HG02642 (cell line): ENCODE data around the gene TEKT3.

Experiments
- ATAC-seq: cut with Tn5 transposase; IDR thresholded peaks from one replicate; pipeline ENCODE4 v1.9.1; 2021; ENCODE audit warnings: mild to moderate bottlenecking; ENCODE audit not compliant: unreplicated experiment, poor library complexity

The TEKT3 gene

DNA sequence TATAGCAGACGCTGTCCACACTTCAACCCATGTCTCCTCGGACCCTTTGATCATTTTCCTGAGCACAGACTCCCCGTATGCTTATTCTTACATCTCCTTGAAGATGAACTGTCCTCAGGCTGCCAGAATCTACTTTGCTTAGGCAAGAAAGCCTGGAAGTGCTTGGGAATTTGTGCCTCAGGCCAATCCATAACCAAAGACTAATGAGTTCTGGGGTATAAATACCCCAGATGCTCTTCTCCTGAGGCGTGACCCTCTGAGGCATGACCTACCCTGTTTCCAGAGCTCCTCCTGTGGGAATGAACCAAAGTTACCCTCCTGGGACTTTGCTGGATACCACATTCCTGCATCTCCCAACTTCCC is 10.1 kb upstream of the TEKT3 start:
- ATAC-seq: no peak

DNA sequence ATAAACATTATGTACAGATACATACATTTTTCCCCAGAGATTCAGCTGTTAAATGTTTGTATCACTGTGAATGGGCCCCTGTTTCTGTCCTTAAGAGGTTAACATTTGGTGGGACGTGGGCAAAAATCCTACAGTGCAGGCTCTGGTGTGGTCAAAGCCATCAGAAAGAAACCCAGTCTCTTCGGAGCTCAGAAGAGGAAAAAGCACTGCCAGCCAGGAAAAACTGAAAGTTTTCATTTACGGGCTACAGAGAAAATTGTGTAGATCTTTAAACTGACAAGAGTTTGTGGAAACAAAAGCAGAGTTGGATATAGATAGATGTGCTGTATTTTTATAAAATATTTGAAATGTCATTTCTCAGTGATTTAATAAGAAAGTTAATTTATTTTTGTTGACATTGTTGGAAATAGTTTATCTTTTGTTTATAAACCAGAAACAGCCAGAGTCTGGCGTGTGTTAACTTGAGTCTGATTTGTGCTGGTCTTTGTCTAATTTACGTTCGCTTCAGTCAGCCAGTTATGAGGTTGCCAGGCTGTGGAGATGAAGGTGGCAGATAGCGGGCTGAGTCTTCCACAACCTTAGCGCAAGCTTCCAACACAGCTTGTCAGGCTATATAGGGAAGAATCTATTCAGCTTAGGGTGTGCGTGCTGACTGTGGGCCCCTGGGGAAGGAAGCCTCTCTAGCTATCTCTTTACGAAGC is 9.5 kb upstream of the TEKT3 start:
- ATAC-seq: no peak

DNA sequence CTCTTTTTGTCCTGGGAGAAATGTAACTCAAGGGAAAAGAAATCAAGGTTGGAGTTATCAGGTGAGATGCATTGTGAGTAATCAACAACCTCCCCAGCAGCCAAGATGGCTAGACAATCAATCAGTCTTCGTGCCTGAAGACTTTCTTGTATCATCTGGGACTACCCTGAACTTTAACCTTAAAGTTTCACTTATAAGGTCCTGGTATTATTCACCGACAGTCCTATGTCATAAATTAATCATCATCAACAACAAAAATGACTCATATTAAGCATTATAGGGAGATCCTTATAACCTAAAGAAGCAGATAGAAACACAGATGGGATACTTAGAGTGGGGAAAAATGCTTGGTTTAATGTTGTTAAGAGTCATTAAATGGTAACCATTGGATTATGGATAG is 7.7 kb upstream of the TEKT3 start:
- no peak for ATAC-seq

DNA sequence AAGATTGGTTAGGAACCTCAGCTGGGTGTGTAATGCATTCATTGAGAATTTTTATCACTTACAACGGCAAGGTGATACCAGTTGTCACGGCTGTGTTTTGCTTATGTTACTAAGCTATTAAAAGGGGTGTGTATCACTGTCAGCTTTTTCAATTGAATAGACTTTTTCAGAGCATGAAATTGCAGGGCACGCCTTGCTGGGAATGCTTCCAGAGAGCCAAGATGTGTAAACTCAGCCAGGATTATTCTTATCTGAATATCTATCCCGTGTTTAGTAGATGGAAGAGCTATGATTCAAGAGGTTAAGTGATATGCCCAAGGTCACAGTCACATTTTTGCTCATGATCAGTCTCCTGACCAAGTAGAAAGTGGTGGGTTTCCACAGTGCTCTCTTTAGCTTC is 6.6 kb upstream of the TEKT3 start:
- ATAC-seq: no peak

DNA sequence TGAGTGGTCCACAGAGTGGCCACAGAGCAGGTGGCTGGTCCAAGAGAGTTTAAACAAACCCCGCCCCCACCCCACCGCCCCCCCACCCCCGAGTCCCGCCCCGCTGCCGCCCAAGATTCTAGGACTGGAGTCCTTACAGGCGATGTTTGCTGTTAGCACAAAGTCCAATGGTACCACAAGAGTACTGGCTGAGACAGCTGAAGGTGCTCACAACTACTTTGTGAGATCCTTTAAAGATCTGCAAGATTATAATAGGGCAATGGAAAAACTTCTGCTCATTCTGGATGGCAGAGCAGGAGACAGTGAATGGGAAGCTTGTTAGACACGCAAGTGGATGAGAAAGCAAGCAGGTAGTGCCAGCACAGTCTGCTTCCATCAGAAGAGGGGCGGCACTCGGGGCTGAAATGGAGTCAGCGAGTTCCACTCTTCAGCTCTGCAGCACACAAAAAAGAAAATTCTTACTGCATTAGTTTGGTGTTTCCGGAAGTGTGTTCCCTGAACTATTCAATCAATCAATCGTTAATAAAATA is 4.7 kb upstream of the TEKT3 start:
- no peak for ATAC-seq

DNA sequence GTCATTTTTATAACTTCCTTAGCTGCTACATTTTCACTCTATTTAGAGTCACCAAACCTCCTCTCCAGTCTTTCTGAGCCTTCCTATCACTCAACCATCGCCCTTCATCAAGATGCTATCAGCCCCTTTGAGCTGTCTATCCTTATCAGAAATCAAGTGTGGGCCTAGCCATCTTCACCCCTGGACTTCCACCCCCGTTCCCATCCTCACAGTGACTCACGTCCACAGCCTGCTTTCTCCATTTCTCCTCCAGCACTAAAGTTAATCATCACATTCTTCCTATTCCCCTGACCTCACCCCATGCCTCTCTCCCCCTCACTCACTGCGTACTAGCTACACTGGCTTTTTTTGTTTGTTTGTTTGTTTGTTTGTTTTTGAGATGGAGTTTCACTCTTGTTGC is 2.4 kb upstream of the TEKT3 start:
- ATAC-seq: no peak

DNA sequence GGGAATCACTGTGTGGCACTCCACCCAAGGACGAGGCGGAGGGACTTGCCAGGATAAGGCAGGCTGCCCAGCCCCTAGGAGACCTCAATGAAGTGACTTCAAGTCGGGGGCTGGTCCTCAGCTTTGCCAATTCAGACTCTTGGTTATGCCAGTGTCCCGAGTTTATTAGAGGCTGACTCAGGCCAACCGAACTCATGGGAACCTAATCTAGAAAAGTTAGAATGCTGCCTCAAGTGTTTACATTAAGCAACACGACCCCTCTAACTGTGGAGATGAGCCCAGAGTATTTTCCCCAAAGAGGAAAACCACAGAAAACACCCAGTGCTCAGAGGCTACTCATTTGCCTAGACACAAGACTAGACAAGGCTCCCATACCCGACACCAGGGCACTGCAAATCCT is 1.1 kb upstream of the TEKT3 start:
- ATAC-seq: no peak

DNA sequence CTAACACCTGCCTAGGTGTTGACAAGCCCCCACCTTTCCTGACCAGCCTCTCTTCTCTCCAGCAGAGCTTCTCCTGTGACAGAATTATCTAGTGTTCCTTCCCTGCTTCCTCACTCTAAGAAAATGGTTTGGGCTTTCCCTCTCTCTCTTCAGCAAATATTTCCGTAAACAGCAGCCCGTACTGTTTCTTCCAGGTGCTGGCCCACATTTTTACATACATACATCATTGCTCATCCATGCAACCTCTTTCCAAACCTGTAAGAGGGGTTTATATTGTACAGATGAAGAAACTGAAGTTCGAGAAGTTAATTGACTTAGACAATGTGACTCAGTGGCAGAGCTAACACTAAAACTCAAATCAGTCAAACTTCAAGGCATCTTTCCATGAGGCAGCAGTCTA is 569 bp upstream of the TEKT3 start:
- ATAC-seq: no peak

DNA sequence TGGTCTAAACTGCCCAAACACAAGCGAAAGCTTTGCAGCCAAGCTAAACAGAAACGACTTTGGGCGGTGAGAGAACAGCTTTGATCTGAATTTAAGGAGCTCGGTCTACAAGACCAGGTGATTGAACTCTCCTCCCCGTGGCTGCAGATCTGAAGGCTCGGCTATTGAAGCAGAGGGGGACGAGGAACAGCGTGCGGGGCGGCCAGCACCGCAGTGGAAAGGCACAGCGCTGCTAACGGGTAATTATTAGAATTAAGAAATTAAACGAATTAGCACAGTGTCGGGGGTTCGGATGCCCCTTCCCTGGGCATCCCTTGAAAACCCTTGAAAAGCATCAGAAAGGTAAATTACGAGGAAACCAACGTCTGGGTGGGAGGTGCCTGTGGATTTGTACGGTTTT is 431 bp downstream of the TEKT3 start:
- ATAC-seq: no peak

DNA sequence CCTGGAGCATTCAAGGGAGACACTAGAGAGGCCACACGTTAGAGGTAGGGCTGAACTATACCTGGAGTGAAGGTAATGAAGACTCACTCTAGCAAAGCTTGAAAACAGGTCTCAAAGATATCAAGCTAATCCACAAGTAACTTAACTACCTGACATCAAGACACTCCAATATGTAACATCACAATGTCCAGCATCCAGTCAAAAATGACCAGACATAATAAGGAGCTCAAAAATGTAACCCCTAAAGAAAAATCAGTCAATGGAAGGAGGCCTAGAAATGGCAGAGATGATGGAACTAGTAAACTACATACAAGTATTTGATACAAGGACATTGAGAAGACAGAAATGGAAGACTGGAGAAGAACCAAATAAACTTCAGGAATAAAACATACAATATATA is 6.0 kb downstream of the TEKT3 start:
- no peak for ATAC-seq

DNA sequence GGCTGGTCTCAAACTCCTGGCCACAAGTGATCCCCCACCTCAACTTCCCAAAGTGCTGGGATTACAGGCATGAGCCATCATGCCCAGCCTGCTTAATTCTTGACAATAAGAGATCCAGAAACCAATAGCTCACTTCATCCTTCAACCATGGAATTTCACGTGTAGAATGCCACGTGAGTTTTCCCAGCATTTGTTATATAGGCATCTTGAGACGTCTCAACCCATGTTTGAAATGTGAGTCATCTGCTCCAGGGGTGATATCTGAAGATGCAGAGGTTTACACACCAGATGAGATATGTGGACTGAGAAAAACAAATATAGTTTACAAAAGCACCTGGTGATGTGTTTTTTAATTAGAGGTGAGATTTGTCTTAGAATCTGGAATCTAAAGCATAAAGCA is 7.1 kb downstream of the TEKT3 start:
- no peak for ATAC-seq

DNA sequence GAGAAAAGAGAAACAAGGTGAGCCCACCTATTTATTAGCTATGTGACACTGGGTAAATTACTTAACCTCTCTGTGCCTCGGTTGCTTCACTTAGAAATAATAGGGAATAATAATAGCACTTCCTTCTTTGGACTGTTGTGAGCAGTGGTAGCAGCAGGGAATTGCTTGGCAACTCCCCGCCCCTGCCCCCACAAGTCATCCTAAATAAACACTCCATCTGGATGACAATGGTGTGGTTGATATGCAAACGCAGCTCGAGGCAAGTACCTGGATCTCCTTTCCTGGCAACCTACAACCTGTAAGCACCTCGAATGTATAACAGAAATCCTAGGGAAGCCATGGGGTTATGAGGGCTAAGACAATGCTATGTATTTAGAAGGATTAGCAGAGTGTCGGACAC is 9.1 kb downstream of the TEKT3 start:
- ATAC-seq: no peak

DNA sequence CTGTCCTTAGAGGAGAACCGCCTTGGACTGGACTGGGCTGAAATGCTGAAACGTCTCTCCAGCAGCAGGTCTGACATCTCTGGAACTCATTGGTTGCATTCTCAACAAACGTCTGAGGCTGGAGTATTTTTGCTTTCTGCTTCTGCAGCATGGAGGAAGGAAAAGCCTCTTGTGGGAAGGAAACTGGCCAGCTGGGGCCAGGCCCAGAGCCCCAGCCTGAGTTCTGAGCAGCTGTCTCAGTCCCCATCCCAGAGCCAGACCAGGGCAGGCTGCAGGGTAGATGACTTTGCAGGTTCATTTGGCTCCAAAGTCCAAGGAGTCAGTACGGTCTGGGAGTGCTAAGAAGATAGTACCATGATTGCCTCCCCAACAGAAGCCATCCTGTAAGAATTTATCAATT is 18.3 kb downstream of the TEKT3 start:
- ATAC-seq: no peak

DNA sequence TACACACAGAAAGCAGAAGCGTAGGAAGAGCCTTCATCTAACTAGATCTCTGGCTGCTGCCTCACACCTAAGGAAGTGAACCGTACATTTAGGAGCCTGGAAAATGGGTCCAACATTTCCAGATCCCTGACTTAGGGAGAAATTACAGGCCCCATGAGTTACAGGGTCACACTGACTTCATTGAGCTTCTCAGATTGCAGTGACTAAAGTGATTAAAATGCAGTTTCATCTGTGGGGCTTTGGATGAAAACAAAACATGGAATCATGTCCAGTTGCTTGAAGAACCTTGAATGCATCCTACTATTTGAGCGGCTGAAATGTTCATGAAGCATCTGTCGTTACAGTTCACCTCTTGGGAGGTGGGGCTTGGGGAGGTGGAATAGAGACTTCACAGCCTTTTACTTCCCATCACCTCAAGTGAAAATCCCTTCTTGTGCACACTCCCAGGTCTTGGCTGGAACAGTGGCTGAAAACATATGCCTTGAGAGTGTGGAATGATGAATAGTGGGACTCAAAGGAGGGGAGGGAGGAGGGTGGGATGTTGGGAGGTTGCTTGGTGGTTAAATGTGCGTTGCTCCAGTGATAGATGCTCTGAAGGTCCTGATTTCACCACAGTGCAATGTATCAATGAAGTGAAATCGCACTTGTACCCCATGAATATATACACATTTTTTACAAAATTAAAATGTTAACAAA is 19.7 kb downstream of the TEKT3 start:
- ATAC-seq: no peak

DNA sequence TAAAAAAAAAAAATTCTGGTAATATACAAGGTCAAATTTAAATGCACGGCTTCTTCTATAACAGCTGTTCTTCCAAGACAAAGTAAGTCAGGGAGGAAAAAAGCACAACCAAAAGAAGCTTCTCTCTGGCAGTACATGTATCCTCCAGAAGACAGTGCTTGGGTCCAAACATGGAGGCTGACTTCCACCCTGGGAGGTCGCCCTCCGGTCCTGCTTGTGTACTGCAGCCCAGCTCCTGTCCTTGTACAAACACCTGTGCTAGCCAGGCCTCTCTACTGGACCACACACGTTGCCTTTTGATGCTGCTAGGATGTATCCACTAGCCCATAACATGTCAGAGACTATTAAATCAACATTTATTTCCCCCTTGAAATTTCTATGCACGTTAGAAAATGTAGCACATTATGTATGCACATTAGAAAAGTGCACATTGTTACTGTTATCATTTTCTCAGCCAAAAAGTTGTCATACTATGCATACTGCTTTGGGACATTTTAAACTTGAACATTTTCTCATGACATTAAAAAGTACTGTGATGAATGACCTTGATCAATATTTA is 21.9 kb downstream of the TEKT3 start:
- no peak for ATAC-seq

DNA sequence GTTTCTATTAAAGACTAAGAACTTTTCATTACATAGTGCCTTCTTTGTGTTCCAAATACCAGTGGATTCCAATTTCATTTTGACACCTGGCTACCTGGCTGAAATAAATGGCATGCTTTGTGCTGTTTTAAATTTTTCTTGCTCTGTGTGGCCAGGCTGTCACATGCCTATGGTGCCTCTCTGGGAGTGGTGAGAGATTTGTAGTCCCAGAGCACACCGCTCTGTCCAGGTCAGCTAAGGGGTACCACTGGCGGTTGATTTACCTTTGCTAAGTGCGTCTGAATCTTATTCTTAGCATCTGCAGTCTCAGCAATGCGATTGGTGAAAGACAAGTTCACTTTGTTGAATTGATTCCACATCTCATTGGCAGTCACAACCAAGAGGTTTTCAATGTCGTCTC is 29.4 kb downstream of the TEKT3 start:
- ATAC-seq: no peak

DNA sequence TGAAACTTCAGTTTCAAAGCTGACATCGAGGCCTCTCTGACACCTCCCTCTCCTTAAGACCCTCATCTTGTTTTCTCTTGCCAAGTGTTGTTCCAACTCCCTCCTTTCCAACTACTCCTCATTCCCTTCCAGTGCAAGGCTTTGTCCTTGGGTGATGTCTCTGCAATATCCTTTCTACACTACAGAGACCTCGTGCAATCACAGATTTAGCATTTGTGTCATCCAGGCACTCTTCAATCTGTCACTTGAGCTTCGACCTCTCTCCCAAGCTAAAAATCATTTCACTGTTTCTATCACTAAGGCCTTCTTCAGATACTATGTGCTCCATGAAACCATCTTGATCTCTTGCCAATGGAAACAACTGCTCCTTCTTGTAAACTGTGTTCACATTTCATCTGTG is 31.6 kb downstream of the TEKT3 start:
- ATAC-seq: no peak

DNA sequence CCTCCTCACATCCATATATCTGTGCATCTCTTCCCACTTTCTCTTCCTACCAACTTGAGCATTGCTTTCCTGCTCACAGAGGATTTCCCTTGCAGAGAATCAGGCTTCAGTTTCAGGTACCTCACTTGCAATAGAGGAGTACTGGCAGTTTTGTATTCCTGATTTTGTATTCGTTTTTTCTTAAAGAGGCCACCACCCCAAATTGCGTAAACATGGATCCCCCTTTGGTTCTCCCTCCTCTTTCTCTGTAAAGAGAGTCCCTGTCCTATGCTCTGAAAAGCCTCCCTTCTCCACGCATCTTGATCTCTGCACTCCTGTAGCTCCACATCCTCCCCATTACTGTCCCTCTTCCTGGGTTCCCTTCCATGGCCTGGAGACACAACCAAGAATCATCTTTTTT is 32.2 kb downstream of the TEKT3 start:
- no peak for ATAC-seq

DNA sequence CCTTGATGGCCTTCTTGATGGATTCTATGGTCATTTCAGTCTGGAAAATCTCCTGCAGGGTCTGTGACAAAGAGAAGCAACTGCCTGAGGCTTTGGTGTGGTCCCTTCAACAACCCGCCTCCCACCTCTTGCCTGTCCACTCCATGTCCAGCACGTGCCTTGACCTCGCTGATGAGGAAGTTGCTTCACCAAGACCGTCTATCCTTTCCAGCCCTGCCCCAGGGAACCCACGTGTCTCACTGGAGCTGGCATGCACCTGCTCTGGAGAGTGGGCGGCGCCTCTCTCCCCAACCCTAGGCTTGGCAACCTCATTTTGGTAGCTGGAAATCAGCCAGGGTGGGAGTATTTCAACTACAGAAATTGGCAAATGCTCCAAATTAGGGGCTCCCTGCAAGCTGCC is 32.6 kb downstream of the TEKT3 start:
- ATAC-seq: no peak

DNA sequence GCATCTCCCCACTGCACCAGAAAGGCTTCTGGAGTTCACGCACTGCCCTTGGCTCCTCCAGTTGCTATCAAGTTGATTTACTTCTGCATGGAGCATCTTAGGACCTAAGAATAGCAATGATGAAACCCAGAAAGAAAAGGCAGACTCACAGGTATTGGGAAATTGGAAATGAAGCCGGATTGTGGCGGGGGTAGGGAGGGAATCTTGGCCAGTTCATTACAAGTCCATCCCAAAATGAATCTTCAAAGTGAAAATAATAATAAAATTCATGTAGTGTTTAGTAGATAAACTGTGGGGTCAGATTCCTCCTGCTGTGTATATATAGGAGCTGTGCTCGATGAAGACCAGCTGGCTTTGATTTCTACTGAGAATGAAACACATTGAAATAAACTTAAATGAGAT is 33.7 kb downstream of the TEKT3 start:
- ATAC-seq: no peak

DNA sequence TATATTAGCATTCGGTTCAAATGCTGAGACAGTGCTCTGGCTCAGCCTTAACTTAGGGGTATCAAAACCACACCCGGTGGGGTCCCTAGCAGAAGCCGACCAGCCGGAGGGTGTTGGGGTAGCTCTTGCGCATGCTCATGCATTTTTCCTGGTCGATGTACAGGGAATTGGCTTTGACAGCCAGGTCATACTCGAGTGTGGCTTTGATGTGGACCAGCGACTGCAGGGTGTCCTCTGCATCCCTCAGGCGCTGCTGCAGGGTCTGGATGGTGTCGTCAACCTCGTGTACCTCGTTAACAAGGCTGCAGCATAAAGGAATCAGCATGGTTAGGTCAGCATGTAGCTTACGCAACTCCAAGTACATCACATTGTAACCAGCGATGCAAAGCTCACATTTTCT is 37.5 kb downstream of the TEKT3 start:
- ATAC-seq: no peak

DNA sequence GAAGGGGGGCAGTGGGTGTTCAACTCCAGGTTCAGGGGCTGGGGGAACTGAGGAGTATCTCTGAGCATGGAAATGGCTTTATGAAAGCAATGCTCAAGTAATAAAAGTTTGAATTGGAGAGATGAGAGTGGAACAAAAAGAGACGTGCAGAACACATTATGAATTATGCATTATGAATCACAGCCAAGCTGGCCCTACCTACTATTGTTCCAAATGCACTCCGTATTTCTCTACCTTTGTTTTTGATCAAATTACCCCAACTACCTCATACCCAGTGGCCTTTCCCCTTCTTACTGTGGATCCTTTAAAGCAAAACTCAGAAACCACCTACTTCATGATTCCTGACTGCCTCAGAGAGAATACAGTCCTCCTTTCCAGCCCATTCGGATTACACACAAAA is 38.1 kb downstream of the TEKT3 start:
- no peak for ATAC-seq
